ENCODE data around the gene GGN. TPM values are rescaled to one million over a fixed set of nuclear protein-coding genes. Genes with fewer than 3 reads are reported as not detected.
"Not testable (repeated sequence)": the region's sequence is repeated elsewhere in the genome, so short reads cannot be mapped to it uniquely, and the experiment has no call there.

GGN gene
- total RNA-seq, 1 experiment from 2014 or later, result 1.4 TPM

GRCh38 chr19:38430931-38431330 is 43.1 kb upstream of the GGN start:
- H3K4me3 Mint-ChIP-seq (ENCODE audit: unreplicated experiment), result no peak overlapping the region
- CTCF ChIA-PET, result no interaction called here

DNA sequence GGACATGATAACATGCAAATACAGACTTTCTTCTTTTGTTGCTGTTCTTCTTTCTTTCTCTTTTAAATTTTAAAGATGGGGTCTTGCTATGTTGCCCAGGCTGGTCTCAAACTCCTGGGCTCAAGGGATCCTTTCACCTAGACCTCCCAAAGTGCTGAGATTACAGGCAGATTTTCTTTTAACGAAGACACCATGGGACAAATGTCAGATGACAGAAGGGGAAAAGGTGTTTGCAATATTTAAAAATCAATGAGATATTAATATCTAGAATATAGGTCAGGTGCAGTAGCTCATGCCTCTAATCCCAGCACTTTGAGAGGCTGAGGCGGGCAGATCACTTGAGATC is 42.0 kb upstream of the GGN start:
- ChIA-PET POLR2A (no interaction called here), CTCF (no interaction called here)
- DNase-seq (ENCODE audit: unreplicated experiment), result no peak
- Mint-ChIP-seq H3K4me1 (ENCODE audit: insufficient read depth, unreplicated experiment) (no peaks in the 10 kb centered on the region), H3K4me3 (ENCODE audit: unreplicated experiment) (no peak overlapping the region), H3K9me3 (ENCODE audit: unreplicated experiment) (no peaks in the 10 kb centered on the region), H3K27ac (ENCODE audit: low read depth, unreplicated experiment) (no peak overlapping the region), H3K36me3 (ENCODE audit: insufficient read depth, unreplicated experiment) (no peaks in the 10 kb centered on the region), H3K27me3 (ENCODE audit: insufficient read depth, unreplicated experiment) (peaks cover 29% of the 10 kb centered on the region)
- BruUV-seq (replicated peaks), result no TSS peak
- intact Hi-C loops (cut with micrococcal nuclease), result no loop called here
- no peak for TF ChIP-seq CTCF (IDR thresholded peaks at IDR 0.05; ENCODE audit: unreplicated experiment)

More at GRCh38 chr19:38430931-38431330, 43.1 kb upstream of the GGN start:
- H3K27me3 Mint-ChIP-seq (ENCODE audit: insufficient read depth, unreplicated experiment), result peaks cover 30% of the 10 kb centered on the region
- no peaks in the 10 kb centered on the region for H3K9me3 Mint-ChIP-seq (ENCODE audit: unreplicated experiment)
- H3K27ac Mint-ChIP-seq (ENCODE audit: low read depth, unreplicated experiment), result no peak overlapping the region
- no peaks in the 10 kb centered on the region for H3K4me1 Mint-ChIP-seq (ENCODE audit: insufficient read depth, unreplicated experiment)
- intact Hi-C loops (cut with micrococcal nuclease), result no loop called here
- POLR2A ChIA-PET, result no interaction called here
- no peaks in the 10 kb centered on the region for H3K36me3 Mint-ChIP-seq (ENCODE audit: insufficient read depth, unreplicated experiment)
- no peak for DNase-seq (ENCODE audit: unreplicated experiment)
- TF ChIP-seq CTCF (IDR thresholded peaks at IDR 0.05; ENCODE audit: unreplicated experiment), result no peak
- no TSS peak for BruUV-seq (replicated peaks)

DNA sequence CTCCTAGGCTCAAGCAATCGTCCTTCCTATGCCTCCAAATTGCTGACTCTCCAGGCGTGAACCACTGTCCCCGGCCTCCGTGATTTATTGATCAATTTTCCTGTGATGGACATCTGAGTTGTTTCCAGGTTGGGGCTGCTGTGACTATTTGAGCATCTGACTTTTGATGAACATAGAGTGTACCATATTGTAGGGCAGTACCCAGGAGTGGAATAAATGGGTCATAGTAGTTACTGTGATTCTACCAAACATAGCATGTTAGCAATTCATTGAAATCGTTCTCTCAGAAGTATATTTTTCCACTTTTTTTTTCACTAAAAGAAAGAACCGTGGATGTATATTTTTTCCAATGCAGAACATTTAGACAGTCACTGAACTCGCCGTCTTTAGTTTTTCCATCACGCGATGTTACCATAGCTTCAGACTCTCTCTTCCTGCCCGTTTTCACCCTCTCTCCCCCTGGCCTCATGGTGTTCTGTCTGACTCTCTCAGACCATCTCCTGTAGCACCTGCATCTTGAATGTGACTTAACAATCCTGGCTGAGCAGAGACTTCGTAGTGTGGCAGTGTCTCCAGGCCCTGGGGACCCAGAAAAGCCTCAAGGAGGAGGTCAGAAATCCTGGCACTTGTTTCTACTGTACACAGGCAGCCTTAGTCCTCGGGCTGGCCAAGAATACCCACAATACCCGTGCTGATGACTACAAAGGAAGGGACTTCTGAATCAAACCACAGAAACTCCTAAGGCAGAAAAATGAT is 41.4 kb upstream of the GGN start:
- no peak for TF ChIP-seq CTCF (IDR thresholded peaks at IDR 0.05; ENCODE audit: unreplicated experiment)
- no peak overlapping the region for H3K27ac Mint-ChIP-seq (ENCODE audit: low read depth, unreplicated experiment)
- DNase-seq (ENCODE audit: unreplicated experiment), result no peak
- ChIA-PET CTCF (interaction anchor here (0.6 to 1.8 kb wide), 2 partner anchors 11 to 502 kb away, joined by 3 read pairs; no protein-coding TSS in a partner anchor), POLR2A (no interaction called here)
- H3K36me3 Mint-ChIP-seq (ENCODE audit: insufficient read depth, unreplicated experiment), result no peaks in the 10 kb centered on the region
- H3K4me1 Mint-ChIP-seq (ENCODE audit: insufficient read depth, unreplicated experiment), result no peaks in the 10 kb centered on the region
- H3K4me3 Mint-ChIP-seq (ENCODE audit: unreplicated experiment), result no peak overlapping the region
- H3K27me3 Mint-ChIP-seq (ENCODE audit: insufficient read depth, unreplicated experiment), result peaks cover 23% of the 10 kb centered on the region
- BruUV-seq (replicated peaks), result no TSS peak
- H3K9me3 Mint-ChIP-seq (ENCODE audit: unreplicated experiment), result no peaks in the 10 kb centered on the region
- intact Hi-C loops (cut with micrococcal nuclease), result no loop called here

DNA sequence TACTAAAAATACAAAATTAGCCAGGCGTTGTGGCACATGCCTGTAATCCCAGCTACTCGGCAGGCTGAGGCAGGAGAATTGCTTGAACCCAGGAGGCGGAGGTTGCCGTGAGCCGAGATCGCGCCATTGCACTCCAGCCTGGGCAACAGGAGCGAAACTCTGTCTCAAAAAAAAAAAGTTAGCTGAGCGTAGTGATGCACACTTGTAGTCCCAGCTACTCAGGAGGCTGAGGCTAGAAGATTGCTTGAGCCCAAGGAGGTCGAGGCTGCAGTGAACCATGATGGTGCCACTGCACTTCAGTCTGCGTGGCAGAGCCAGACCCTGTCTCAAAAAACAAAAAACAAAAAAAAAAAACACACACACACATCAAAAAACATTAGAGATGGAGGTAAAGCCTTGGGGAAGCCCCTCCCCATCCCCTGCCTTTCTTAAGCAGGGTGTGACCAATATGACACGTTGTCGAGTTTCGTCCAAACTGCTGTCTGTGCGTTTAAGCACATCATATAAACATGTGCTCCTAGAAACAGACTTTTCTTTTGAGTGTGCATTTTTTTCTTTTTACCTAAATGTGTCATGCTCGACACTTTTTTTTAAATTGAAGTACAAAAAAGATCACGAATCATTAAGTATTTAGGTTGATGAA is 39.3 kb upstream of the GGN start:
- not testable (repeated sequence) for BruUV-seq (replicated peaks)

More for the DNA sequence above, 39.3 kb upstream of the GGN start:
- CTCF ChIA-PET; H3K4me3 Mint-ChIP-seq (ENCODE audit: unreplicated experiment); DNase-seq (ENCODE audit: unreplicated experiment); H3K36me3 Mint-ChIP-seq (ENCODE audit: insufficient read depth, unreplicated experiment); intact Hi-C loops (cut with micrococcal nuclease); POLR2A ChIA-PET; H3K27ac Mint-ChIP-seq (ENCODE audit: low read depth, unreplicated experiment); H3K4me1 Mint-ChIP-seq (ENCODE audit: insufficient read depth, unreplicated experiment); H3K9me3 Mint-ChIP-seq (ENCODE audit: unreplicated experiment): not testable (repeated sequence)
- H3K27me3 Mint-ChIP-seq (ENCODE audit: insufficient read depth, unreplicated experiment), result peaks cover 18% of the 10 kb centered on the region
